ENCODE measurements around the gene TEKTIP1.

TEKTIP1 gene

GRCh38 chr19:3575260-3575741, 36.3 kb downstream of the TEKTIP1 start:
- peaks cover 18% of the 10 kb centered on the region for H3K36me3 ChIP-seq (ENCODE audit: insufficient read depth, low read length)
- no peak overlapping the region for H3K9ac ChIP-seq (ENCODE audit: low read length)
- 0 out of 2 replicates have a peak, but pooled peaks cover 3% of the 10 kb centered on the region for H3F3A ChIP-seq (ENCODE audit: insufficient read depth, low read length)
- no peak overlapping the region for H3K27ac ChIP-seq (ENCODE audit: low read depth, low read length, poor library complexity, severe bottlenecking)
- H2AFZ ChIP-seq (ENCODE audit: low read length), result no peak overlapping the region
- H3K79me2 ChIP-seq (ENCODE audit: insufficient read depth, low read length), result no peaks in the 10 kb centered on the region
- H3K4me1 ChIP-seq (ENCODE audit: insufficient read depth, low read length, severe bottlenecking), result peaks cover 21% of the 10 kb centered on the region
- no peaks in the 10 kb centered on the region for H3K9me2 ChIP-seq (ENCODE audit: low read depth, low read length)
- H3K27me3 ChIP-seq (ENCODE audit: insufficient read depth, low read length), result no peaks in the 10 kb centered on the region
- no peak overlapping the region for H3K4me2 ChIP-seq (ENCODE audit: low read length)
- H3K9me3 ChIP-seq (ENCODE audit: low read length), result no peaks in the 10 kb centered on the region
- H3K4me3 ChIP-seq (ENCODE audit: low read depth, low read length, poor library complexity, severe bottlenecking), result no peak overlapping the region
- H4K20me1 ChIP-seq (ENCODE audit: insufficient read depth, low read length), result no peaks in the 10 kb centered on the region
- TF ChIP-seq EZH2 (IDR thresholded peaks at IDR 0.05; ENCODE audit: borderline replicate concordance, low read length) (no peak), CTCF (IDR thresholded peaks at IDR 0.05; ENCODE audit: low read length) (peak; percentile 80)

- Histone ChIP-seq H3K9ac (ENCODE audit: low read length) (peak overlapping the region; percentile 65), H3K27ac (ENCODE audit: low read depth, low read length, poor library complexity, severe bottlenecking) (peak overlapping the region; percentile 20), H2AFZ (ENCODE audit: low read length) (no peak overlapping the region), H3K79me2 (ENCODE audit: insufficient read depth, low read length) (no peaks in the 10 kb centered on the region), H3K4me2 (ENCODE audit: low read length) (peak overlapping the region; percentile 99), H3K4me1 (ENCODE audit: insufficient read depth, low read length, severe bottlenecking) (peaks cover 21% of the 10 kb centered on the region), H3F3A (ENCODE audit: insufficient read depth, low read length) (0 out of 2 replicates have a peak, but pooled peaks cover 3% of the 10 kb centered on the region), H4K20me1 (ENCODE audit: insufficient read depth, low read length) (no peaks in the 10 kb centered on the region), H3K27me3 (ENCODE audit: insufficient read depth, low read length) (no peaks in the 10 kb centered on the region), H3K36me3 (ENCODE audit: insufficient read depth, low read length) (peaks cover 18% of the 10 kb centered on the region), H3K9me2 (ENCODE audit: low read depth, low read length) (no peaks in the 10 kb centered on the region), H3K9me3 (ENCODE audit: low read length) (no peaks in the 10 kb centered on the region), H3K4me3 (ENCODE audit: low read depth, low read length, poor library complexity, severe bottlenecking) (peak overlapping the region; percentile 63)
- no peak for TF ChIP-seq EZH2 (IDR thresholded peaks at IDR 0.05; ENCODE audit: borderline replicate concordance, low read length)
- no peak for TF ChIP-seq CTCF (IDR thresholded peaks at IDR 0.05; ENCODE audit: low read length)
Observed at GRCh38 chr19:3575949-3576673, 37.1 kb downstream of the TEKTIP1 start.

- Histone ChIP-seq H3K9me3 (ENCODE audit: low read length) (no peaks in the 10 kb centered on the region), H3K36me3 (ENCODE audit: insufficient read depth, low read length) (peaks cover 18% of the 10 kb centered on the region), H3K27me3 (ENCODE audit: insufficient read depth, low read length) (no peaks in the 10 kb centered on the region), H3K4me2 (ENCODE audit: low read length) (peak overlapping the region; percentile 99), H3K27ac (ENCODE audit: low read depth, low read length, poor library complexity, severe bottlenecking) (peak overlapping the region; percentile 20), H3K9me2 (ENCODE audit: low read depth, low read length) (no peaks in the 10 kb centered on the region), H3K4me3 (ENCODE audit: low read depth, low read length, poor library complexity, severe bottlenecking) (peak overlapping the region; percentile 63), H2AFZ (ENCODE audit: low read length) (no peak overlapping the region), H3K9ac (ENCODE audit: low read length) (peak overlapping the region; percentile 65), H3K79me2 (ENCODE audit: insufficient read depth, low read length) (no peaks in the 10 kb centered on the region), H4K20me1 (ENCODE audit: insufficient read depth, low read length) (no peaks in the 10 kb centered on the region), H3K4me1 (ENCODE audit: insufficient read depth, low read length, severe bottlenecking) (peaks cover 20% of the 10 kb centered on the region), H3F3A (ENCODE audit: insufficient read depth, low read length) (0 out of 2 replicates have a peak, but pooled peaks cover 3% of the 10 kb centered on the region)
- TF ChIP-seq EZH2 (IDR thresholded peaks at IDR 0.05; ENCODE audit: borderline replicate concordance, low read length) (no peak), CTCF (IDR thresholded peaks at IDR 0.05; ENCODE audit: low read length) (no peak)
Observed at GRCh38 chr19:3576696-3577443, 37.9 kb downstream of the TEKTIP1 start.
